Hematopoietic multipotent progenitor cell (in vitro differentiated cells): Measurements from ENCODE around the gene DDX31. TPM values are rescaled to one million over a fixed set of nuclear protein-coding genes. Genes with fewer than 3 reads are reported as not detected.
A peak's percentile ranks its signal among the peaks of the same experiment; 100 is the strongest.
"Not testable (repeated sequence)": the region's sequence is repeated elsewhere in the genome, so short reads cannot be mapped to it uniquely, and the experiment has no call there.

ENCODE experiments used
- DNase-seq, 3 donors: peaks; one replicate each; pipeline ENCODE4 v3.0.0-alpha.2; 2011 to 2015; ENCODE audit warnings: low read depth in 2 of 3, low spot score in 2 of 3
- total RNA-seq: library from RNA; depleted of rRNA; stranded (reverse); fragments of >200 nt; gene quantifications from one replicate; pipeline ENCODE4 v1.2.3, GENCODE V29; 2012

Gene DDX31
- total RNA-seq, result 7.0 TPM

- DNase-seq, result peak; percentile 85 to 92 (median 88)
Observed at GRCh38 chr9:132669698-132670456, at the start of gene DDX31. Gene DDX31 (minus strand): TSS chr9:132669983. CDS start chr9:132669934, 49 bp downstream.

GRCh38 chr9:132718381-132718928 is 48.7 kb upstream of the DDX31 start:
- peak in 2 of 3 donors; percentile 16 to 52 for DNase-seq

GRCh38 chr9:132717326-132717945 is 47.7 kb upstream of the DDX31 start:
- no peak for DNase-seq

- no peak for DNase-seq
Observed at GRCh38 chr9:132716007-132716406, 46.2 kb upstream of the DDX31 start.

GRCh38 chr9:132712753-132713152 is 43.0 kb upstream of the DDX31 start:
- DNase-seq, result no peak

- no peak for DNase-seq
Observed at GRCh38 chr9:132711846-132712245, 42.1 kb upstream of the DDX31 start.

- not testable (repeated sequence) for DNase-seq
Observed at GRCh38 chr9:132711152-132711551, 41.4 kb upstream of the DDX31 start.

GRCh38 chr9:132710333-132710732 is 40.5 kb upstream of the DDX31 start:
- DNase-seq, result no peak

GRCh38 chr9:132708769-132709430 is 39.1 kb upstream of the DDX31 start:
- DNase-seq, result no peak

GRCh38 chr9:132708239-132708638 is 38.5 kb upstream of the DDX31 start:
- DNase-seq, result no peak

GRCh38 chr9:132703336-132703735 is 33.6 kb upstream of the DDX31 start:
- no peak for DNase-seq

GRCh38 chr9:132702254-132702653 is 32.5 kb upstream of the DDX31 start:
- no peak for DNase-seq

GRCh38 chr9:132699956-132700355 is 30.2 kb upstream of the DDX31 start:
- no peak for DNase-seq

- DNase-seq, result no peak
Observed at GRCh38 chr9:132698989-132699388, 29.2 kb upstream of the DDX31 start.

GRCh38 chr9:132697230-132697629 is 27.4 kb upstream of the DDX31 start:
- peak in 1 of 3 donors; percentile 23 for DNase-seq

- peak in 2 of 3 donors; percentile 60 to 62 for DNase-seq
Observed at GRCh38 chr9:132694144-132694543, 24.4 kb upstream of the DDX31 start.

- no peak for DNase-seq
Observed at GRCh38 chr9:132690696-132691095, 20.9 kb upstream of the DDX31 start.

GRCh38 chr9:132683873-132684272 is 14.1 kb upstream of the DDX31 start:
- no peak for DNase-seq

GRCh38 chr9:132681561-132681960 is 11.8 kb upstream of the DDX31 start:
- no peak for DNase-seq

GRCh38 chr9:132679946-132680625 is 10.3 kb upstream of the DDX31 start:
- DNase-seq, result no peak

- no peak for DNase-seq
Observed at GRCh38 chr9:132677976-132678375, 8.2 kb upstream of the DDX31 start.
